Embryonic facial prominence (tissue), 1 donor: ENCODE data around the gene SGCE.

Source experiments
- DNase-seq: peaks from one replicate; pipeline ENCODE4 v3.0.0-alpha.2; 2016; ENCODE audit errors: extremely low spot score

The SGCE gene

DNA sequence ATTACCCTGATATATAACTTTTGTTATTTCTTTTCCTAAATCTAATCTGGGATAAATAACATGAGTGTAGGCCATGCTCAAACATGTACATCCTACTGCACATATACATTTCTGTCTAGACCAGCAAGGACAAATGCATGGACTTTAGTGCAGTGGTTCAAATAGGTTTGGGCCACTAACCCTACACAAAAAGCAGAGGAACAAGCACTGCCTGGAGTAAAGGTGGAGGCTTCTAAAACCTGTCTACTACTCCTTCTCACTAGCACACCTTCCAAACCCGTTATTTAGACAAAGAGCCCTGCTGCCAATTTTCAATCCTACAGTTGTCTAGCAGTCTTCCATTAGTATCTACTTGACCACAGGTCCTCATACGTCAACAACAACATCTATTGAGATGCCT, 34.8 kb downstream of the SGCE start:
- DNase-seq, result no peak

DNA sequence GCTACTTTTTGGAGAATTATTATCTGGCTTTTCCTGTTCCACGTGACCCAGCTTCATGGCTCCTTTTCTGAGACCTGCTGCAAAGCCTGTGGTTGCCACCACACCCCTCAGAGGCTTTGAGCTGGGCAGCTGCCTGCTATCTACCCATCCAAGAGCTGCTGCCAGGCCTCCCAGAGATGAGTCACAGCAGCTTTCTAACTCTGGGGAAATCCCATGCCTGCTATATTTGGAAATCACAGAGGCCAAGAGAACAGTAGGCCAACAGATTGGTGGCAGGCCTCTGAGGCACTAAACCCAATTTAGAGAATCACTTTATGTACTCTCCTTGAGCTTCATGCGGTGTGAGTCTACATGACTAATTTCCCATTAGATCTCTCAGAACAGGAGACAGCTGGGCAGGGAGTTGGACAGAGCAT, 35.2 kb downstream of the SGCE start:
- no peak for DNase-seq

DNA sequence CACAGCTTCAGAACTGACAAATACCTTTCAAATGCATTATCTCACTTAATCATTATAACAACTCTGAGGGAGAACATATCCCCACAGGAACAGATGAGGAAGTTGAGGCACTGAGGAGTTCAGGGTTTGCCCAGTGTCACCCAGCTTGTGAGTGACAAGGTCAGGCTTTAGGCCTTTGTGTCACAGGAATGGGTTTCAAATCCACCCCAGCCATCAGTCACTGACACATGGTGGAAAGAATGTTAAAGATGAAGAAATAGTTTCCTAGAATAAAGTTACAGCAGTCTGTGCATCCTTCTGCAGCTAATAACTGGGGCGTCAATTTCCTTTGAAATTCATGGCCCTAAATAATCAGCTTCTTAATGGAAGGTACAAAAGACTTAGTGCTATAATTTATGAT, 37.8 kb downstream of the SGCE start:
- no peak for DNase-seq

DNA sequence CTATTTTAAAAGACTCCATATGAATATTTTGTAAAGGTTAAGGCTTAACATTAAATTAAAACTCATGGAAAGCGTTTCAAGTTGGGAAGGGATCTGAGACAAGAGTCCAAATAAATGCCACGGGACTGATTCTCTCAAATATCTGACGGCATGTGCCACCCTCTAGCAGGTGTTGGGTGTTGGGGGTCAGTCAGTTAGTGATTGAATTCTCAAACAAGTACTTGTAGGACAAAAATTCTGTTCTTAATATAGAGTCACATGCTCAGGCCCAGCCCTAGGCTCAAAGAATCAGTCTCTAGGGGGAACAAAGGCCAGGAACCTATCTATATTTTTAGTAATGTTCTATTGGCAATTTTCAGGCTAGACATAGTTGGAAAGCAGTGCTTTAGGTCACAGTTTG, 39.1 kb downstream of the SGCE start:
- DNase-seq, result no peak

DNA sequence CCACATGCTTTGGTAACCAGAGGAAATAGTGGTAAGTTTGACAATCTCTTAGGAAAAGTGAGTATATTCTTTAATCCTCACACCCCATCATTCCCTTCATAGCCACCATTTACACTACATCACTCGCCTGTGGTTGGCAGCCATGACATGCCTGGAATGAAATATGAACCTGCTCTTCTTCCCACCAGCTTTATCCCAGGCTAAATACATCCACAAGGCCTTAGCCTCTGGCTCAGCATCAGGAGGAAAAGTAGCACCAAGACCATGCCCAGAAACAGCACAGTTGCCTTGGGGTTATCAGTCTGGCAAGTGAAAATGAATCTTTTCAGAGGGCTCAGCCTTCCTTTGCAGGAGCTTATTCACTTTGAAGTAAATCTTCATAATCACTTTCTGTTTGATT, 40.3 kb downstream of the SGCE start:
- DNase-seq, result no peak

DNA sequence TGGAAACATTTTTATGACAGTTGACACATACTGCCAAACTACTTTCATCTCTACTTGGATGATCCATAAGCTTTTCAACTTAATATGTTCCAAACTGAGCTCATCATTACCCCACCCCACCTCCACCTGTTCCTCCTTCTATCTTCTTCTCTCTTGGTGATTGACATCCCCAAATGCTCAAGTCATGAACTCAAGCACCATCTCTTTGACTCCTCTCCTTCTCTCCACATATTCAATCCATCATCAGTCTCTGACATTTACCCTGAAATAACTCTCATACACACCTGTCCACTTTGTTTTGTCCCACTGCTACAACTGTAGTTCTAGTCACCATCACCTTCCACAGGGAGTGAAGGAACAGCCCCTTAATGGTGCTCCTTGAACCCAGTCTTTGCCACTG, 43.3 kb downstream of the SGCE start:
- DNase-seq, result no peak

DNA sequence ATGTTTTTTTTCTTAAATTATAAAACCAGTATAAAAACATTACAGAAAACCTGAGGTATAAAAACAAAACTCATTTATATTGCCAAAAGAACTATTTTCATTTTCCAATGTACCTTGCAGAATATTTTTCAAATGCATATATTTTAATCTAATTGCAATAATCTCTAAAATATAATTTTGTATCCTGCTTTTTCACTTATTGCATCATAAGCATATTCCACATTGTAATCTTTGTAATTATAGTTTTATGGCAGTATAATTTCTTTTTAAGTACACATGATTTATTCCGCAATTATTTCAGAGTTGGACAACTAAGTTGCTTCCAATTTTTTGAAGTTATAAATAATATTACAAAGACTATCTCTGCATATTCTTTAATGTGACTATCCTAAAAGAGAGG, 43.7 kb downstream of the SGCE start:
- DNase-seq, result no peak

DNA sequence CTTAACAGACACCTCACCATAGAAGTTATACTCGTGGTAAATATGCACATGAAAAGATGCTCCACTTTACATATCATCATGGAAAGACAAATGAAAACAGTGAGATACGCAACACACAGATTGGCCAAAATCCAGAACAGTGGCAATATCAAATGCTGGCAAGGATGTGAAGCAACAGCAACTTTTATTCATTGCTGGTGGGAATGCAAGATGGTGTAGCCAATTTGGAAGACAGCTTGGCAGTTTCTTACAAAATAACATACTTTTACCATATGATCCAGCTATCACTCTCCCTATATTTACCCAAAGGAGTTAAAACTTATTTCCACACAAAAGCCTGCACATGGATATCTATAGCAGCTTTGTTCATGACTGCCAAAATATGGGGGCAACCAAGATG, 46.4 kb downstream of the SGCE start:
- no peak for DNase-seq

DNA sequence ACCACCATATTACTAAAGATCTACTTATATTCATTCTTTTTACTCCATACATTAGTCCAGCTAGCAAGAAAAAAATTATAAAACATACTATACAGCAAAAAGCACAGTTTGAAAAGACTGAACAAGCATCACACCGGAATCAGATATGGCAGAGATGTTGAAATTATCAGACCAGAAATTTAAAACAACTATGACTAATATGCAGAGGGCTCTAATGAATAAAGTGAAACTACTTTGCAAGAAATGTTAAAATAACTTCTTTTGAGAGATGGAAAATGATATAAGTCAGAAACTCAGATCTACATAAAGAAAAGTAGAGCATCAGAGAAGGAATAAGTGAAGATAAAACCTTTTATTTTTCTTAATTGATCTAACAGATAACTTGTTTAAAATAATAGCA, 50.9 kb downstream of the SGCE start:
- DNase-seq, result no peak

DNA sequence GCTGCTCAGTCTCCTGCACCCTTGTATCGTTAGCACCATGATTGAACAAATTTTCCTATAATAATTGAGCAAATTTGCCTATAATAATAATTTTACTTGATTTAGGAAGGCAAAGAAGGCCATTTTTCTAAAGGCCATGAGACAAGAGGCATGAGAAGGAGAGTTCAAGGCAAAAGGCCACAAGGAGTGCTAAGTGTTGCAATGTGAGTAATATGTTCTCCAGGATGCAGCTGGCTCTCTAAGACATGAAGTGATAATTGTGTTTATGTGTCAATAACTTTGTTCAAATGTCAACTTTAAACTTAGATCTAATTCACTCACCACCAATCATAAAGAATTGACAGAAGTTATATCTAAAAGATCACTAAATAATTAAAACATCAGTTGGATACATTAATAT, 53.8 kb downstream of the SGCE start:
- DNase-seq, result no peak

DNA sequence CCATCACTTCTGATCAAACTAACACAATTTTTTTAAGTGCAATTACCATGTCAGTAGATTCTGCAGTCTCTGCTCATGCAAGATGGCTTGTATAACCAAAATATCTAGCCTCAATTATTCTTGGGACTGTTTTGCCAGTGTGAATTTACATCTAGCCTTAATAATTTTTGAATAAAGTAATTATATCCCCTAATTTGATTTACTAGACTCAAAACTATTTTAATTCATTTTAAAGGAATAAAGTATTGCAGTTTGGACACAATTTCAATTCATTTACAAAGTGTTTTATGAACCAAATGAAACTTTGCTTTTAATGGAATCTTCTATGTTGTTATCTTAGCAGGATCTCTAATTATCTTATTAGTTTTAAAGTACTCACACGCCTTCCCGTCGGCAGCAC, 55.7 kb downstream of the SGCE start:
- no peak for DNase-seq

DNA sequence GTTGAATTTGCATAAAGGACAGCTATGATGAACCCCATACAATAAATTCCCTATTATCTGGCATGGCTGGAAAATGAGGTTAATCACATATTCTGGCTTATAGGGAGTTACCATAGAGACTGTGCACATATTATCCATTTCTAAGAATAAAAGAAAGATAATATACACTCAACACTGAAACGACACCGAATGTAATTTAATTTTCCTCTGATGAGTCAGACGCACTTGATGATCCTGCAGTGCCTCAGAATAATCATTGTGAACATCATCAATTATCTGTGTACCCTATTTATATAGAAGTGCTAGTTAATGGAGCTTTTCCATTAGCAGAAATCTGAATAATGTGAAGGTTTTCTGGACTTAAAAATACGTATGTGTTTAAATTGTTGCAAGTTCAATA, 60.2 kb downstream of the SGCE start:
- no peak for DNase-seq

DNA sequence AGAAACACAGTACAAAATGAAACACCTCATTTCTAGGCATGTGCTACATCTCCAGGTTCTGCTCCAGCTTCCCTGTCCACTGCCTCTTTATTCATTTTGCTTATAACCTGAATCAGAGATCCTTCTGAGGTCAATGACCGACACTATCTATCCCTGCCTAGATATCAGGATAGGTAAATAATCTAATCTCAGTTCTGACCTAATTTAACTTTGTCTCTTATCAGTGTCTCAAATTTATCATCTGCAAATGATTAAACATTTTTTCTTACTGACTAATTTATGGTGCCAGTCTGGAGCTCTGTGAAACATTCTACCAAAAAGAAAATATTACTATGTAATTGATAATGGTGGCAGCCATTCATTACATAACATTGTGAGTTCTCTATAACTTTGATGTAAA, 61.1 kb downstream of the SGCE start:
- DNase-seq, result no peak

DNA sequence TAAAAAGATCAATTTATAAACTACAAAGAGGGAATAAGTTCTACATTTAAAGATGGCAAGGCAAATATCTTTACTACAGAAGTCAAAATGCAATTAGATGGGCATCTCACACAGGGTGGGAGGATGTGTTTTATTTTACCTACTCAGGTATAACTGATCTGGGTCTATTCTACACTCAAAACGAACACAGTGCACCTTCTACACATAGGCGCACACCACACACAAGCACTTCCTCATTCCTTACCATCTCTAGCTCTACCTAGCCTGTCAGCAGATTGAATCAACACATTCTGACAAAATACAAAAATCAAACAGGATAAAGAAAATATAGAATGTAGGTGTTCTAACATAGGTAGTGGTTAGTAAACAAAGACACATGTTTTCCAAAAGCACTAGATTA, 64.8 kb downstream of the SGCE start:
- no peak for DNase-seq

DNA sequence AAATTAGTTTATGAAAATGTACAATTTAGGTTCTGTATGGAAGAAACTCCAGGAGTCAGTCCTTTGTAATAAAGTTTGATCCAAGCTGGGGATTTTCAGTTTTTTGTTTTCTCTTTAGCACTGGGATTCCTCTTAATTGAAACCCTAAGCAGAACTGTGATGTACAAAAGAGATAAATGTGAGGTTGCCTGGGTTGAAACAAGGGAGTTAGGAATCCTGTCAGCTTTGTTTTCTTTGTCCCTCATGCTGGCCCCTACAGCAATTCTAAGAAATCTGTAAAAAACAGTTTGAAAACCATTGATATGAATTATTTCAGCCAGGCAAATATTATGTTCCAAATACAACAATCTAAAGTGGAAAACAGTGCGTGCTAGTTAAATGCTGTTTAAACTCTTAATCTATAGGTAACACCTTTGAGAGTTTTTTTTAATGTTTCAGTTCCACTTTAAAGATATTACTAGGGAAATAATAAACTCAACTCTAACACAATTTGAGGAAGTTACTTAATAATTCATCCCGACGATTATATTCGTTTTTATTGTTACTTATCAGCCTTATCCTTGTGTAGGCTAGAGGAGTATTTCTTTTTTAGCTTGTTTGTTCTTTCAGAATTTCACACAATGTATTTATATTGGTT, 65.3 kb downstream of the SGCE start:
- no peak for DNase-seq

DNA sequence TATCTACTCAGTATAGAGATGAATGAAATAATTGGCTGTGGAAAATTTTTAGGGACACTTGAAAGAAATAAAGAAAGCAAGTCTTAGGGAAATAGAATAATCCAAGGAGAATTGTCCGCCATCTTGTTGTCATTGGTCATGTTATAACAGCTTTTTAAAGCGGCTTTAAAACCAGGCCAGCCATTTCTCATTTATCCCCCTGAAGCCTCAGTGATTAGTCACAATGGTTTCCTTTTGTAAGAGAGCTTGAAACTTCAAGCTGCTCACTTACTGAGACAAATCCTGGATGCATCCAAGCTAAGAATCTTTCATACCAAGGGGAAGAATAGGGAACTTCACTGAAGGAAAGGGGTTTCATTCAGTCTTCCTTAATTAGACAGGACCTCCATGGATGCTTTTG, 67.9 kb downstream of the SGCE start:
- DNase-seq, result no peak

DNA sequence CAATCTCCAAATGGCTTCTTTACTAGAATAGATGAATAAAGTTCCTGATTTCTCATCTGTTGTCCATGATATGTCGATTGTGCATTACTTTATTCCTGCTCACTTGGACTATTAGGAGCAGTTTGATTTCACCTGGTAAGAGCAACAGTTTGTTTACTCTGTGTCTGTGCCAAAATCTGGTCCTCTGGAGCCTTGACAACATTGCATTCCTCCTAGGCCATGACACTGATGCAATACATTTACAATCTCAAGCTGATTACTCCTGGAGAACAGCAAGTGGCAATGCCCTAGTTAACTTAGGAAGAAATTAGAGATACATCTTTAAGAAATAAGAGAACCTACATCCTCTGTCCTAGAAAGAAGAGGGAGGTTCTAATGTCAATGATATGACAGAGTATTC, 71.8 kb downstream of the SGCE start:
- DNase-seq, result no peak

DNA sequence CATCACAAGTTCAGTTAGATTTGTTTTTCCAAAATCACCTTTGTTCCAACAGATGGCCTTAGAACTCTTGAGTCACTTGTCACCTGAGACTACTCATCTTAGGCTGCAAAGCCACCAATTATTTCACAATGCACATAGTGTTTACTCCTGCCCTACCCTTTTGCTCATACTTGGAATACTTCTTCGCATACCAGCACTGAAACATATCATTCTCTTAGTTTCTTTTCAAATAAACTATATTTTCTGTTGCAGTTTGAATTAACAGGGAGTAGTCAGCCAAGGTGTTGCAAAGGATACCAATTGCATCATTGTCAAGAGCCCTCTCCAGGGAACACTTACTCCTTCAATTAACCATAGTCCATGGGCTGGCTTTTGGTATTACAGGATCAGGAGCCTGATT, 75.3 kb downstream of the SGCE start:
- DNase-seq, result no peak

DNA sequence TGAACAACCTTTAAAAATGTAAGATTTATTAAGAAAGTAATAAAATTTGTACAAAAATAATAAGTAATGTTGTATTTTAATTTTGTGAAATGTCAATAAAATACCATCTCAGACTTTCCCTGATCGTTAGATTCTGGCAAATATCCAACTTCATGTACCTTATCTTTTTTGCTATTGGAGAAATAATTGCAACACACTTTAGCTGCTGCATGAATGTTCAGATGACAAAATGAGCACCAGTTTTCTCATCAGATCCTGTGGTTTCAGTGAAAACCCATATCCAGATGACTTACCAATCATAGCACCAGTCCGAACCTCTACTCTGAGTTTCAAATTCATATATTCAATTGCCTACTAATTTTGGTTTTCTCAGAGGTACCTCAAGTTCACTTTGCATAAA, 76.5 kb downstream of the SGCE start:
- DNase-seq, result no peak

DNA sequence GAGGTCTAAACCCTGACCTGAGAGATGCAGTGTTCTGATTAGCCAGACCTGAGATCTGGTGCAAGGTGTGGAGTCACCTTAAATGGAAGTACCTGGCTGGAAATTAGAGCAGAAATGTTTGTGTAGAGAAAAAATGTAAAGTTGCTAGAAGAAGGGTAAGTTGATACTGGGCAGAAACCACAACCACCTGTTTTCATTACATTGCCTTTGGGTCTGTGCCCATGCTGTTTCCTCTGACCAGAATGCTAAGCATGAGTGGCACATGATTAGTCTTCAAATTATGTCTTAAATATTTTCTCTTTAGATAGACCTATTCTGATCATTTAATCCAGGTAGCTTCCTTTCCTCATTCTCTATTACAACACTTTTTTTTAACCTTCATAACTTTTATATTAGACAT, 77.3 kb downstream of the SGCE start:
- no peak for DNase-seq

DNA sequence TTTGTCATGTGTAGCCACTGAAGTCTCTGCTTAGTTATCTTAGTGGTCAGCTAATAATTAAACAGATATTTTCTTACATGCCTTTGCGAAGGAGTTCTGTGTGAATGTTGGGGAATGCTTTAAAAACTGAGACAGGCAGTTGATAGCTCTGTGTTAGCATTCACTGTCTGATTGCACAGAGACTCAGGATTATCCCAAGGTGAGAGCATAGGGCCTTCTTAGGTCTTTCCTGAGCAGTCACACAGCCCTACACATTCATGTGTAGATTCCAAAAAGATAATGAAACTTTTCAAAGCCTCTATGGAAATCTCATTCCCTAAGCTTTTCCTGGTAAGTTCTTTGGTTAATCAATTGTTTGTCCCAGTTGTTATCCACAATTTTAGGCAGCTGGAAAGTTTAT, 78.6 kb downstream of the SGCE start:
- DNase-seq, result no peak

DNA sequence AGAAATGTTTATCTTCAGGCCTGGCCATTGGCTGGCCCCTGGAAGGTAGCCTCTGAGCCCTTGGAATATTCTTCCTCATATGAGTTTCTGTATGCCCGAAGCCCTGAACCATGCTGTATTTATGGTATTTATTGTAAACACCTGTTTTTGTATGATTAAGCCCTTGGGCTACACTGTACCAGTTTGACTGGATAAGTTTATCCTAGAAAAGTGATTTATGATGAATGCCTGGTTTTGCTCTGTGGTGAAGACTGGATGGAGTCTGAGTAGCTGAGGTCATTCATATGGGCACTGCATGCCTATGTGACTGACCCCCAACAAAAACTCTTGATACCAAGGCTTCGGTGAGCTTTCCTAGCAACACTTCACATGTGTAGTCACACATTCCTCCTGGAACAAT, 79.6 kb downstream of the SGCE start:
- no peak for DNase-seq

DNA sequence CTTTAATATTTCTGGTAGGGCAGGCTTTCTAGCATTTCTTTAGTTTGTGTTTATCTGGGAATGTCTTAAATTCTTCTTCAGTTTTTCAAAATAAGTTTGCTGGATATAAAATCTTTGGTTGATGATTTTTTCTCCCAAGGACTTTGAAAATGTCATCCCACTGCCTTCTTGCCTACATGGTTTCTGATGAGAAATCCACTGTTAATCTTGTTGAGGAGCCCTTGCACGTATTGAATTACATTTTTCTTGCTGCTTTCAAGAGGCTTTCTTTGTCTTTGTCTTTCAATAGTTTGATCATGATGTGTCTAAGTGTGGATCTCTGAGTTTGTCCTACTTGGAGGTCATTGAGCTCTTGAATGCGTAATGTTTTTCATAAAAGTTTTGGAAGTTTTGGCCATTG, 80.3 kb downstream of the SGCE start:
- DNase-seq, result no peak

DNA sequence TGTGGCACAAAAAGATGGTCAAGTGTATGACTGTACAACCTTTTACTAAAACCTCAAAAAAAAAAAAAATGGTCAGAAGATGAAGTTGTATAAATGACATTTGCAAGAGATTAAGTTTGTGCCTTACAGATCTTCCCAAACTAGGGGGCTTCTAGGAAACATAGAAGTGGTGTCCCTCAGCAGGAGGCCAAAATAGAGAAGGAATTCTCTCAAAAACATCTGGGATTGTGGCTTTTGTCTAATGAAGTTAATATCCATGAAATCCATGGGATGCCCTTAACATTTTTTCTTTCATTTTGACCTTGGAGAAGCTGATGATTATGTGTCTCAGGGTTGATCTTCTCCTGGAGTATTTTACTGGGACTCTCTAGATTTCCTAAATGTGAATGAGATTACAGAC, 84.1 kb downstream of the SGCE start:
- DNase-seq, result no peak

DNA sequence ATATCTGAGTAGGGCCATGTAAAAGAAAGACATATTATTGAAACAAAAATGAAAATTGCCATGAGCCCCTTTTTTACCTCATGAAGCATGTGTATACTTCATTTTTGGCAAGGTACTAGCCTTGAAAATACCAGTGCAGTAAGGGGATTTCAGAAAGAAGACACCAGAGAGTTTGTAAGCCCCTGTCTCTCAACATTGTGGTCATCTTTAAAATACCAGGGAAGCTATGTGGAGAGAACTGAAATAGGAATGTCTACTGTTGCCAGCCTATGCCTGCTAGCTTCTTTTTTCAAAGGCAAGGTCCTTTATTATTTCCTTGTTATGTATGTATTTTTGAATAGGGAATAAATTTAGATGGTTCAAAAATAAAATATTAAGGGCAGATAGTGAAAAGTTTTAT, 88.5 kb downstream of the SGCE start:
- no peak for DNase-seq
